Smooth muscle cell of the umbilical artery (primary cell): ENCODE measurements around the gene LSG1. TPM values are rescaled to one million over a fixed set of nuclear protein-coding genes. Genes with fewer than 3 reads are reported as not detected.

ENCODE experiments used
- total RNA-seq: library from RNA; depleted of rRNA; stranded (reverse); fragments of >200 nt; gene quantifications from 2 replicates; pipeline ENCODE4 v1.2.3, GENCODE V29; 2014

Gene LSG1
- total RNA-seq: 29.4 and 47.3 TPM in 2 replicates

DNA sequence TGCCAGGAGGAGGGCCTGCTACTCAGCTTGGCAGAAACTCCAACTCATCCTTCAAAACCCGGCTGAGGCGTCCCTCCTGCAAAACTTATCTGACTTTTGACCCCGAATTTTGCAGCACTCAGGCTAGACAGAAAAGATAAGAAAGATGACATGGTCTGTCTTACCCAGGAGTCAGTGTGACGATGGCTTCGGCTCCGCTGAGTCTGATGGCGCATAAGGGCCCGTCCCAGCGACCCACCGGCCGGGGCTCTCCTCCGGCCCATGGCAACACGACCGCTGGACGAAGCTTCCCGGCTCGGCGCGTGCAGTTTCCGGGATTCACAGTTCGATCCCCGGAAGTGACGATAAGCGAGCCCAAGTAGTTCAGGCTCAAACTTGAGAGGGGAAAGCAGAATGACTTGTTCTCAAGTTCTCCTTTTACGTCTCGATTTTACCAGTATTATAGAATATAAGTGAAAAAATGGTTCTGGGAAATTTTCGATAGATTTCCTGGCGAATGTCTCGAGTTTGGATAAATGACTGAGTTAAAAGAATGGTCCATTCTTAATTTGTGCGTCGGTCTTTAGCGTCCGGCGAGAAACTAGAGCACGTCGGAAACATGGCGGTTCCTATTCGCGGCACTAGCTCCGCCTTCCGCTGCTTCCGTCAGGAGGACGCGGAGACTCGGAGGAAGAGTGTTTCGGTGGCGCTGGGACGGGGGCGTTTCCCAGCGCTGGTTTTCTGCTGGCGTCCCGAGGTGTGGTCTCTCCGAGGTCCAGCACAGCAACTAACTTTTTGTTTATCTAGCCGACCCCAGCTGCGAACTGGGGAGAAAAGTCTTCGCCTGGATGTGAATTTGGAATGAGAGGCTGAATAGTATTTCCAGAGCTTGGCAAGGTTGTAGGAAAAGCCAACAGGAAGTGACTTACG is at the start of gene LSG1:
Gene LSG1, minus strand, starts transcription at position 292 of the 909 bp plus-strand sequence. Its CDS starts 29 bp downstream, at position 263.

DNA sequence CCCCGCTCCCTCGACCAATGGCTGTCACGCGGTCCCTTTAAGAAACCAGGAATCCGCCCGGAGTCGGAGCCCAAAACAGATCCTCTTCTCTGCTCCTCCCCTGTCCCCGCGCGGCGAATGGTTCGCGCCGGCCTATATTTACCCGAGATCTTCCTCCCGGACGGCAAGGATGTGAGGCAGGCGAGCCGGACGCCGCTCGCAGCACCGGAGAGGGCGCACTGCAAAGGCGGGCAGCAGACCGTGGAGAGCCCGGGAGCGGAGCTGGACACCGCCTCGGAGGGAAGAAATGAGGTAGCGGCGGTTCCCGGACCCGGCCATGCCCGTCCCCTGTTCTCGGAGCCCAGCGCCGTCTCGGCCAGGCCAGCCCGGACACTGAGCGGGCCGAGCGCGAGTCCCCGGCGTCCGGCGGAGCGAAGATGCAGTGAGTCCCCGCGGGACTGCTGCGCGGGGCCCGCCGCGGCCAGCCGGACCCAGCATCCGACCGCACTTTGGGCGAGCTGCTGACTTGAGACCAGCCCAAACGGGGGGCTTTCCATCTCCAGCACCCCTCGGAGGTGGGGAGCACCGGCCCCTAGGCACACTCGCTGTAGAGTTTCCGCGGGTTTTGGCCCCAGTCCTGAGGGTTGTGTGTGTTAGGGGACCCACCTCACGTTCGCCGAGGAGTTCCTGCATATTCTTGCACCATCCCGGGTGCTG is 13.9 kb upstream of the LSG1 start, which contains the start of gene FAM43A:
Gene FAM43A, plus strand, starts transcription at position 166 of the 696 bp plus-strand sequence. CDS start 944 bp downstream, outside the sequence.

DNA sequence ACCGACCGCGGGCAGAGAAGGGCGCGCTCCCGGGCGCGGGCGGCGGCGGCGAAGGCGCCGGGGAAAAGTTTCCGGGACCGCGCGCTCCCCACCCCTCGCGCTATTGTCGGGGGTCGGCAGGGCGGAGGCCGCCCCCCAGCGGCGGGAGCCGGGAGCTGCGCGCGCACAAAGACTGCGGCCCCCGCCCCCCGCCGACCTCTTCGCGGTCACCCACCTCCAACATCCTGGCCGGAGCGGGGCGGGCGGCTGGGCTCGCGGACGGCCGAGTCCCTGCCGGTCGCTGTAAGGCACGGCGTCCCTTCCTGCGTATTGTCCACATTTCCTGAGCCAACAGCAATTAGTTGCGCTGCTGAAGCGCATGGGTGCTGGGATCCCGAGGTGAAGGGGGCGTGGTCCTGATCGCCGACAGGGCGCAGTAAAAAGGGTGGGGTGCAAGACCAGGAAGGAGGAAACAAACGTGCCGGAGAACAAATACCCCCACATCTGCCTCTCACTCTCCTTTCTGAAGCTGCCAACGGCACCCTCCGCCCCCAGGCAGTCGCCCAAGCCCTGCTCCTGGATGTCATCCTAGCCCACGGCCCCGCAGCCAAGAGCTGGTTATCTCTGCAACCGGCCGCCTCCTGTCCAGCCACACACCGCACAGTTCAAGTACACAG is 38.5 kb downstream of the LSG1 start, which contains the start of gene TMEM44:
Gene TMEM44, minus strand, starts transcription at position 71 of the 656 bp plus-strand sequence. CDS start 204 bp downstream, outside the sequence.

Other genes starting within 250 kb of the LSG1 start
- gene ATP13A3, start 185.2 kb downstream of the LSG1 start, total RNA-seq: 813 and 968 TPM in 2 replicates
- gene TMEM44, start 38.8 kb downstream of the LSG1 start, total RNA-seq: 17.2 and 27.5 TPM in 2 replicates
- 35.3 and 47.0 TPM in 2 replicates for gene FAM43A, start 13.7 kb upstream of the LSG1 start, total RNA-seq